Breast epithelium (tissue), 4 donors: Measurements from ENCODE around the gene TUBB4B. TPM values are rescaled to one million over a fixed set of nuclear protein-coding genes. Genes with fewer than 3 reads are reported as not detected.
A peak's percentile ranks its signal among the peaks of the same experiment; 100 is the strongest.

Experiments
- DNase-seq, 2 donors: peaks; one replicate each; pipeline ENCODE4 v3.0.0-alpha.2; 2019; ENCODE audit warnings: low spot score in 2 of 2
- H3K27ac ChIP-seq, 2 donors: fragments of 200-600 bp; sonication (generic) in 1 of 2; one replicate each; pipeline ENCODE4 v1.5.1; 2016 to 2019; ENCODE audit warnings: mild to moderate bottlenecking in 1 of 2
- H3K27me3 ChIP-seq, 2 donors: fragments of 200-600 bp; sonication (generic) in 1 of 2; one replicate each; pipeline versions ENCODE4 v1.5.1 to v1.6.0; 2017 to 2019; ENCODE audit warnings: control low read depth in 1 of 2, mild to moderate bottlenecking in 1 of 2
- H3K36me3 ChIP-seq: fragments of 200-600 bp; one replicate; pipeline ENCODE4 v1.5.1; 2019
- H3K4me1 ChIP-seq, 2 donors: fragments of 200-600 bp; sonication (generic); one replicate each; pipeline ENCODE4 v1.5.1; 2016 to 2019; ENCODE audit warnings: control low read depth in 1 of 2
- H3K4me3 ChIP-seq, 3 donors: fragments of 200-600 bp; sonication (generic); 1 replicate in 2 of 3; 2 replicates in 1 of 3; pipeline ENCODE4 v1.5.1; 2016 to 2019; ENCODE audit warnings: mild to moderate bottlenecking in 3 of 3, moderate library complexity in 2 of 3
- H3K9me3 ChIP-seq, 2 donors: fragments of 200-600 bp; sonication (generic) in 1 of 2; one replicate each; pipeline ENCODE4 v1.5.1; 2016 to 2019; ENCODE audit warnings: control low read depth in 1 of 2
- CTCF ChIP-seq, 3 donors: fragments of 450-650 bp; IDR thresholded peaks; one replicate each; pipeline ENCODE4 v1.5.1; 2016 to 2017; ENCODE audit warnings: antibody characterized with exemption in 3 of 3, mild to moderate bottlenecking in 3 of 3, moderate library complexity in 3 of 3
- POLR2A ChIP-seq: fragments of 450-650 bp; IDR thresholded peaks from one replicate; pipeline ENCODE4 v1.6.1; 2016; ENCODE audit warnings: antibody characterized with exemption, mild to moderate bottlenecking, moderate library complexity
- POLR2AphosphoS5 ChIP-seq, 3 donors: sonication (generic); formaldehyde crosslinking; IDR thresholded peaks; one replicate each; pipeline ENCODE4 v1.6.1; 2017; ENCODE audit warnings: antibody characterized with exemption in 3 of 3
- intact Hi-C: fragments of 100-400 bp; cut with DNase I; formaldehyde crosslinking; loops from one replicate; pipeline ENCODE4 v1.15.1; 2023; ENCODE audit warnings: low total_unique reads
- total RNA-seq, 3 donors: library from RNA; depleted of rRNA; stranded (reverse); fragments of >200 nt; gene quantifications; one replicate each; pipeline ENCODE4 v1.1.0, GENCODE V29; 2016

The TUBB4B gene
- total RNA-seq, 3 donors from 2014 or later, result 112 to 188 (median 183) TPM

- no peak for DNase-seq
- peaks cover 5 to 12% of the 10 kb centered on the region in 2 donors for H3K4me1 ChIP-seq
- H3K27ac ChIP-seq, result no peak overlapping the region
- intact Hi-C loops, result loop anchor here (10.0 kb wide), 1 partner anchor 1877 kb away; no protein-coding TSS in a partner anchor
- no peaks in the 10 kb centered on the region for H3K36me3 ChIP-seq
- no peak overlapping the region for H3K4me3 ChIP-seq
- no peaks in the 10 kb centered on the region for H3K27me3 ChIP-seq
- H3K9me3 ChIP-seq, result no peaks in the 10 kb centered on the region
- no peak for TF ChIP-seq CTCF (IDR thresholded peaks at IDR 0.05)
- no peak for TF ChIP-seq POLR2AphosphoS5 (IDR thresholded peaks at IDR 0.05)
- no peak for TF ChIP-seq POLR2A
These were observed 10.6 kb downstream of the TUBB4B start for GRCh38 chr9:137251490-137252268.

GRCh38 chr9:137252555-137253506, 11.7 kb downstream of the TUBB4B start:
- no peaks in the 10 kb centered on the region for H3K36me3 ChIP-seq
- no peak for TF ChIP-seq POLR2AphosphoS5 (IDR thresholded peaks at IDR 0.05)
- no peak for TF ChIP-seq POLR2A
- TF ChIP-seq CTCF (IDR thresholded peaks at IDR 0.05), result no peak
- H3K9me3 ChIP-seq, result no peaks in the 10 kb centered on the region
- no peaks in the 10 kb centered on the region for H3K27me3 ChIP-seq
- no peak overlapping the region for H3K4me3 ChIP-seq
- DNase-seq, result no peak
- H3K4me1 ChIP-seq, result peaks cover 5 to 12% of the 10 kb centered on the region in 2 donors
- intact Hi-C loops, result loop anchor here (10.0 kb wide), 1 partner anchor 1878 kb away; no protein-coding TSS in a partner anchor
- H3K27ac ChIP-seq, result no peak overlapping the region

- no peaks in the 10 kb centered on the region for H3K27me3 ChIP-seq
- H3K27ac ChIP-seq, result no peak overlapping the region
- intact Hi-C loops, result loop anchor here (10.0 kb wide), 1 partner anchor 1879 kb away; no protein-coding TSS in a partner anchor
- H3K4me1 ChIP-seq, result peaks cover 5 to 12% of the 10 kb centered on the region in 2 donors
- no peak for TF ChIP-seq CTCF (IDR thresholded peaks at IDR 0.05)
- TF ChIP-seq POLR2A, result no peak
- no peak for TF ChIP-seq POLR2AphosphoS5 (IDR thresholded peaks at IDR 0.05)
- H3K9me3 ChIP-seq, result no peaks in the 10 kb centered on the region
- DNase-seq, result no peak
- no peaks in the 10 kb centered on the region for H3K36me3 ChIP-seq
- peak overlapping the region; percentile 98 to 100 (median 99) for H3K4me3 ChIP-seq
These were observed 12.9 kb downstream of the TUBB4B start for GRCh38 chr9:137253717-137254623.

- no peaks in the 10 kb centered on the region for H3K36me3 ChIP-seq
- peak; percentile 83 to 92 for DNase-seq
- H3K9me3 ChIP-seq, result no peaks in the 10 kb centered on the region
- H3K4me1 ChIP-seq, result peaks cover 5 to 12% of the 10 kb centered on the region in 2 donors
- TF ChIP-seq POLR2A (no peak), POLR2AphosphoS5 (IDR thresholded peaks at IDR 0.05) (peak; percentile 27 to 36 (median 32))
- H3K27me3 ChIP-seq, result no peaks in the 10 kb centered on the region
- intact Hi-C loops, result loop anchor here (10.0 kb wide), 1 partner anchor 1880 kb away; no protein-coding TSS in a partner anchor
- H3K4me3 ChIP-seq, result peak within 1 kb of the TSS; percentile 98 to 100 (median 99)
- H3K27ac ChIP-seq, result peak within 1 kb of the TSS; percentile 55 to 84
These were observed 13.7 kb downstream of the TUBB4B start, which contains the start of gene NELFB for GRCh38 chr9:137254624-137255447. TSS of gene NELFB (plus strand) at chr9:137255327.
